ENCODE data around the gene NIPBL.
"Not testable (repeated sequence)": the region's sequence is repeated elsewhere in the genome, so short reads cannot be mapped to it uniquely, and the experiment has no call there.

The NIPBL gene, protein sequence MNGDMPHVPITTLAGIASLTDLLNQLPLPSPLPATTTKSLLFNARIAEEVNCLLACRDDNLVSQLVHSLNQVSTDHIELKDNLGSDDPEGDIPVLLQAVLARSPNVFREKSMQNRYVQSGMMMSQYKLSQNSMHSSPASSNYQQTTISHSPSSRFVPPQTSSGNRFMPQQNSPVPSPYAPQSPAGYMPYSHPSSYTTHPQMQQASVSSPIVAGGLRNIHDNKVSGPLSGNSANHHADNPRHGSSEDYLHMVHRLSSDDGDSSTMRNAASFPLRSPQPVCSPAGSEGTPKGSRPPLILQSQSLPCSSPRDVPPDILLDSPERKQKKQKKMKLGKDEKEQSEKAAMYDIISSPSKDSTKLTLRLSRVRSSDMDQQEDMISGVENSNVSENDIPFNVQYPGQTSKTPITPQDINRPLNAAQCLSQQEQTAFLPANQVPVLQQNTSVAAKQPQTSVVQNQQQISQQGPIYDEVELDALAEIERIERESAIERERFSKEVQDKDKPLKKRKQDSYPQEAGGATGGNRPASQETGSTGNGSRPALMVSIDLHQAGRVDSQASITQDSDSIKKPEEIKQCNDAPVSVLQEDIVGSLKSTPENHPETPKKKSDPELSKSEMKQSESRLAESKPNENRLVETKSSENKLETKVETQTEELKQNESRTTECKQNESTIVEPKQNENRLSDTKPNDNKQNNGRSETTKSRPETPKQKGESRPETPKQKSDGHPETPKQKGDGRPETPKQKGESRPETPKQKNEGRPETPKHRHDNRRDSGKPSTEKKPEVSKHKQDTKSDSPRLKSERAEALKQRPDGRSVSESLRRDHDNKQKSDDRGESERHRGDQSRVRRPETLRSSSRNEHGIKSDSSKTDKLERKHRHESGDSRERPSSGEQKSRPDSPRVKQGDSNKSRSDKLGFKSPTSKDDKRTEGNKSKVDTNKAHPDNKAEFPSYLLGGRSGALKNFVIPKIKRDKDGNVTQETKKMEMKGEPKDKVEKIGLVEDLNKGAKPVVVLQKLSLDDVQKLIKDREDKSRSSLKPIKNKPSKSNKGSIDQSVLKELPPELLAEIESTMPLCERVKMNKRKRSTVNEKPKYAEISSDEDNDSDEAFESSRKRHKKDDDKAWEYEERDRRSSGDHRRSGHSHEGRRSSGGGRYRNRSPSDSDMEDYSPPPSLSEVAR (N-terminal part only)

DNA sequence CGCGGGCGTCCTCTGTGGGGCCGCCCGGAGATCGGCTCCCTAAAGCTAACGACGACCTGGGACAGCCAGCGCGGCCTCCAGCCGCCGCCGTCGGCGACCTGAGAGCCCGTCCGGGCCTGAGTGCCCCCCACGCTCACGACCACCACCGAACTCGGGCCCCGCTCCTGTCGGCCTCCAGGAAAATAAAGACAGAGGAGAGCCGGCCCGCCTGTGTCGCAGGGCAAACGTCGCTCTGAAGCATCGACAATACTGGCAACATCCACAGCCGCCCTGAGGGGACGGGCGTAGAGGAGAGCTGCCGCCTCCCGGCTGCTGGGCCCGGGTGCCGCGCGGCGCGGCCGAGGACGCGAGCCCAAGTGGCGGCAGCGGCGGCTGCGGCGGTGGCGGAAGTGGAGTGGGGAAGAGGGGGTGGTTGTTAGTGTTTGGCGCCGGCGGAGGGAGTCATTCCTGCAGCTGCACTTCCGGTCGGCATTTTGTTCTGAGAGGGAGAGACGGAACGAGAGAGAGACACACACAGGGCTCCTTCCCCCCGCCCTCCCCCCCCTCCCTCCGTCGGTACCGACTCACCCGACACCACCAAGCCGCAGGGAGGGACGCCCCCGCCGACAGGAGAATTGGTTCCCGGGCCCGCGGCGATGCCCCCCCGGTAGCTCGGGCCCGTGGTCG is at the start of gene NIPBL:
Gene NIPBL, plus strand, starts transcription at position 471 of the 666 bp plus-strand sequence. CDS start 76,928 bp downstream, outside the sequence.
- peak; percentile 61 to 84 (median 74) for DNase-seq

DNA sequence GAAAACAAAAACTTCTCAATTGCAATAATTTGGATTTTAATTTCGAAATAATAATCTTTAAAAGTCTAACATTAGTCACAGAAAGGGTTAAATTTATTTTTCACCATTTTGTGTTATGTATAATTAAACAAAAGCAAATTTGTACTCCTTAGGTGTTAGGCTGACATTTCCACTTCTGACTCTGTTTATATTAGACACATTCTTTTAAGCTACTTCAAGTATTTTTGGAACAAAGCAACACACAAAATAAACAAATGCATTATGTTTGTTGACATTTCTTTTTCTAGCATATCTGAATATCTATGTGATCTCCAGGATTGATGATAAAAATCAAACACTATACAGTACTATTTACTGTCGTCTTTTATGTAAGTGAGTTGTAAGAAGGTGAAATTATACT is 44.3 kb upstream of the NIPBL start:
- no peak for DNase-seq

DNA sequence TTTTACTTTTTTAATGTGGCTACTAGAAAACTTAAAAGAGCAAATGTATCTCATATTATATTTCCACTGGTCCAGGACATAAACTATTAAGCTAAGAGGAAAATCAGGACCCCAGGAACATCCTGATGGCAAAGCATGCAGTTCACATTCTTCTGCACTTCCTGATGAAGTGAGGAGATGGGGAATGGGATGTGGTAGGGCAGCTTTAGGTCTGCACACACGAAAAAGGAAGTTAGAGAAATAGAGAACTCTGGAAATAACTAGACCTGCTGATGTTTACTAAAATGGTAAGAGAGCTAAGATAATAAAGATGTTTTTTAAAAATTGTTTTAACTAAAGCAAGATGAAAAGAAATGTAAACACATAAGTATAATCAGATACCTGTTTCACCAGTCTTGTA is 39.7 kb upstream of the NIPBL start:
- DNase-seq: no peak

DNA sequence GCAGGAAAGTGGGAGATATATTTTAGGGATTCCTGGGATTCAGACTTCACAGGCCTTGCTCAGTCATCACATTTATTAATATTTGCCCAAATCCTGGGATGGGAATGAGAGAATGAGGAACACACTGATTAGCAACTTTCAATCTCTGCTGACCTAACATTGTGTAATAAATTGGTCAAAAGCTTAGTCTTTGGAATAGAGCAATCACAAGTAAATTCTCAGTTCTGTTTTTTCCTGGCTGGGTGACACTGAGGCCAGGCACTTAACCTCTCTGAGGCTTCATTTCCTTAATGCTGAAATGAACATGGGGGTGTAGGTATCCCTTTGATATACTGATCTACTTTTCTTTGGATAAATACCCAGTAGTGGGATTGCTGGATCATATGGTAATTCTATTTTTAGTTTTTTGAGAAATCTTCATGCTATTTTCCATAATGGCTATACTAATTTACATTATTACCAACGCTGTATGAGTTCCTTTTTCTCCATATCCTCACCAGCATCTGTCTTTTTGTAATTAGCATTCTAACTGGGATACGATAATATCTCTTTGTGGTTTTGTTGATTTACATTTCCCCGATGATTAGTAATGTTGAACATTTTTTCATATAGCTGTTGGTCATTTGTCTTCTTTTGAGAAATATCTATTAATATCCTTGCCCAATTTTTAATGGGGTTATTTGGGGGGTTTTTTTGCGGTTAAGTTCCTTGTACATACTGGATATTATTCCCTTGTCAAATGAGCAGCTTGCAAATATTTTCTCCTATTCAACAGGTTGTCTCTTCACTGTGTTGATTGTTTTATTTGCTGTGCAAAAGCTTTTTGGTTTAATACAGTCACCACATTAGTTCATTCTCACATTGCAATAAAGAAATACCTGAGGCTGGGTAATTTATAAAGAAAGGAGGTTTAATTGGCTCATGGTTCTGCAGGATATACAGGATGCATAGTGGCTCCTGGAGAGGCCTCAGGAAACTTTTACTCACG is 36.8 kb upstream of the NIPBL start:
- DNase-seq: no peak

DNA sequence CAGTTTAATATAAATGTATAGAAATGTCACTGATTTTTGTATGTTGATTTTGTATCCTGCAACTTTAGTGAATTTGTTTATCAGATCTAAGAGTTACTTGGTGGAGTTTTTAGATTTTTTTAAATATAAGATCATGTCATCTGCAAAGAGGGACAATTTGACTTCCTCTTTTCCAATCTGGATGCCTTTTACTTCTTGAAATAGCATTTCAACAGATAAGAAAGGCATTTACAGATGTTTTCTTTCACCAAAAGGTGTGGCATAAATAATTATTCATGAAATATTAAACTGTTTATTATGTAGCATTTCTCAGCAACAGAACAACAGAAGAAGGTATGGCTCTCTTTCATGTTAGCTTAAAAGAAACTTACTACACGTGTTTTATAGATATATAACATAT is 34.9 kb upstream of the NIPBL start:
- DNase-seq: no peak

DNA sequence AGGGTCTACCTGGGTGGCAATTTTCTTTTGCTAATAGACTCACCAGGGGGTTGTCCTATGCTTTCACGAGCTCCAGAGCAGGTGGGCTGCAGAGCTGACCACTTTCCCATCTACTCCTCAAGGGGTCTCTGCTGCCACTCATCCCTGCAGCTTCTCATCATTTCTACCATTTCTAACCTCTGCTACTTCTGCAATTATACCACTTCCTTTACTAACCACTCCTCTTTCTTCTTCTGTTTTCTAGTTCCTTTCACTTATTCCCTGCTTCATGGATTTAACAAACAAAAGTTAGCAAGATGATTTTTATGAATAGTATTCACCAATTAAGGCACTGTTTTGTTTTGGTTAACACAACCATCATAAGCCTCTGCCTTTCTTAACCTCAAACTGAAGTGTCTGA is 34.5 kb upstream of the NIPBL start:
- no peak for DNase-seq

DNA sequence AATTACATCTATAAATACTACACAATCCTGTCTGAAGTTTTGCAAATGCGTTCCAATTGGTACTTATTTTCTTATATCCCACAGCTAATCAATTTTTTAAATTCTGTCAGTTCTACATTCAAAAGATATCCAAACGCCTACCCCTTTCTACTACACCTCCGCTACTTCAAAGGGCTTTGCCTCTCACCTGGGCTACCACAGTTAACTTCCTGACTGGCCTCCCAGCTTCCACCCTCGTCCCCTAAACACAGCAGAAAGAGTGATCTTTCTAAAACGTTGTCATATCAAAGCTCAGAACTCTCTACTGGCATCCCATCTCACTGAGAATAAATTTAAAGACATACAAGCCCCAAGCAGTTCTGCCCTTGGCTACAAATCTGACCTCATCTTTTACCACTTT is 32.3 kb upstream of the NIPBL start:
- DNase-seq: no peak

DNA sequence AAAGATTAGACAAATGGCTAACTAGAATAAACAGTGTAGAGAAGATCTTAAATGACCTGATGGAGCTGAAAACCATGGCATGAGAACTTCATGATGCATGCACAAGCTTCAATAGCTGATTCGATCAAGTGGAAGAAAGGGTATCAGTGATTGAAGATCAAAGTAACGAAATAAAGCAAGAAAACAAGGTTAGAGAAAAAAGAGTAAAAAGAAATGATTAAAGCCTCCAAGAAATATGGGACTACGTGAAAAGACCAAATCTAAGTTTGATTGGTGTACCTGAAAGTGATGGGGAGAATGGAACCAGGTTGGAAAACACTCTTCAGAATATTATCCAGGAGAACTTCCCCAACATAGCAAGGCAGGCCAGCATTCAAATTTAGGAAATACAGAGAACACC is 28.0 kb upstream of the NIPBL start:
- DNase-seq: not testable (repeated sequence)

DNA sequence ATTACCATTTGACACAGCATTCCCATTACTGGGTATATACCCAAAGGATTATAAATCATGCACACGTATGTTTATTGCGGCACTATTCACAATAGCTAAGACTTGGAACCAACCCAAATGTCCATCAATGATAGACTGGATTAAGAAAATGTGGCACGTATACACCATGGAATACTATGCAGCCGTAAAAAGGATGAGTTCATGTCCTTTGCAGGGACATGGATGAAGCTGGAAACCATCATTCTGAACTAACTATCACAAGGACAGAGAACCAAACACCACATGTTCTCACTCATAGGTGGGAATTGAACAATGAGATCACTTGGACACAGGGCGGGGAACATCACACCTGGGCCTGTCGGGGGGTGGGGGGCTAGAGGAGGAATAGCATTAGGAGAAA is 23.7 kb upstream of the NIPBL start:
- not testable (repeated sequence) for DNase-seq

DNA sequence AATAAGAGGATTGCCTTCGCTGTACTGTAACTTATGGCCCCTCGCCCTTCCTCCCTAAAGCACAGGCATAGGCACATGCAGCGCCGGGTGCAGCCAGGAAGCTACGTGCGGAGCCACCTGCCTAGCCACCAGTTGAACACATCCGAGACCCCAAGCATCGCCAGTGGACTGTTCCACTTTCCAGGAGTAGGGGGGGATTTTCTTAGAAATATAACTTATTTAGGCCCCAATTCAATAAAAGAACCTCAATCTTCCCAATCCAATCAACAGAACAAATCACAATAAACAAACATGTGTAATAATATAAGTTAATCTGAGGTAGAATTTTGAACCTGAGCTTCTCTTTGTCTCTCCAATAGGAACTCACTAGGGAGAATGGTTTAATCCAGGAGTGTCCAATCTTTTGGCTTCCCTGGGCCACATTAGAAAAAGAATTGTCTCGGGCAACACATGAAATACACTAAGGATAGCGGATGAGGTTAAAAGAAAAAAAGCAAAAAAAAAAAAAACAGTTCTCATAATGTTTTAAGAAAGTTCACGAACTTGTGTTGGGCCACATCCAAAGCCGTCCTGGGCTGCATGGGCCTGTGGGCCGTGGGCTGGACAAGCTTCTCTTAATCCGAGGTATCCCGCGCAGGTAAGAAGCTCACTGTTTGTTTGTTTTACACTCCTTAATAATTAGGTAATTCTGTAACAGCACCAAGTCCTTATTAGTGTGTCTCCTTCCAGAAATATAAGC is 22.0 kb upstream of the NIPBL start:
- DNase-seq: no peak

DNA sequence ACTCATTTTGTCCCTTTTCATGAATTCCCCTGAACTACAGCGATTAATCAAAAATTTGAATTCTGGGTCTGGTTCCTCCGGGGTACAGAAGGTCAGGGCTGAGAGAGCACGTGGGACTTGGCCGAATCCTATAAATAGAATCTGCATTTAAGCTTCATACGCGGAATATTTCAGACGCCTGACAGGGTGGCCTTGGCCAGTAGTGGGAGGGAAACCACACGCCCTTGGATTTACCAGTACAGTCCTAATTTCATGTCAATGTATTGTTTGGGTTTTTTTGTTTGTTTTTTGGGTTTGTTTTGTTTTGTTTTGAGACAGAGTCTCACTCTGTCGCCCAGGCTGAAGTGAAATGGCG is 21.5 kb upstream of the NIPBL start:
- no peak for DNase-seq

DNA sequence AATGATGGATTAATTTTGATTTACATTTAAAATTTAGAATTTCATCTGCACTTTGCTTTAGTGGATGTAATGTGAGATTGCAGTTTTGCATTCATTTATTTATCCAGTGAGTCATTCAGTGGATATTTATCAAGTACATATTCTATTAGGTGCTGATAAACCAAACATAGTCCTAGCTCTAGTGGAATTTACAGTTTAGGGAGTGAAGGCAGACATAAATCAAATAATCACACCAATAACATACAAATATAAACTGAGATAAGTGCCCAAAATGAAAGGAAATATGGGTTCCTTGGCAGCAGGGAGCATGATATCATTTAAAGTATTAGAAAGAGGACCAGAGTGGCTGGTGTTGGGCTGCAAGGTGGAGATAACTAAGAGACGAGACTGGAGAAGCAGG is 14.7 kb upstream of the NIPBL start:
- DNase-seq: no peak

DNA sequence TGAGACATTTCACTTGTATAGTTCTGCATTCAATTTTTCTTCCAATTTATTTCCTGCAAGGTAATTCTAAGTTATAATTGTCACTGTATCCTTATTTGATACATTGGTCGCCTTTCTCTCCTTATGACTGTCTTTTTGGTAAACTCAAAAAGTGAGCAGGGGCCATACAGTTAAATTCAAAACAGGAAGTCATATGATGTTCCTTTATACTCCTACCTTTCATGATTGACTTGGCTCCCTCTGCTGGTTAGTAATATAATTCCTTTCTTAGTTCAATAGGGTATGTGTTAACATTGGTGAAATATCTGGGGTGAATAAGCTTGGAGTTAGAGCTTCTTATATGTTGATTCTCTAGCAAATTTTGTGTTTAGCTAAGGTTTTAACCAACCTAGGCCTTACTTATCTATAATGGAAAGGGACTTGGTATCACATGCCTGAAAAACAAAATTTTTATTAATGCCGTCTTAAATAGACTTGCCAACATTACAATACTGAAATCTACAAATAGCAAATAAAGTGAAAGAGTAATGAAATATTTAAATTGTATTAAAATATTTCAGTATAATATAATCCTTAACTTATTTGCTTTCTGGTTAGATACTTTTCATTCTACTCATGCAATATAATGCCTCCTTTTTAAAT is 6.0 kb upstream of the NIPBL start:
- DNase-seq: no peak

DNA sequence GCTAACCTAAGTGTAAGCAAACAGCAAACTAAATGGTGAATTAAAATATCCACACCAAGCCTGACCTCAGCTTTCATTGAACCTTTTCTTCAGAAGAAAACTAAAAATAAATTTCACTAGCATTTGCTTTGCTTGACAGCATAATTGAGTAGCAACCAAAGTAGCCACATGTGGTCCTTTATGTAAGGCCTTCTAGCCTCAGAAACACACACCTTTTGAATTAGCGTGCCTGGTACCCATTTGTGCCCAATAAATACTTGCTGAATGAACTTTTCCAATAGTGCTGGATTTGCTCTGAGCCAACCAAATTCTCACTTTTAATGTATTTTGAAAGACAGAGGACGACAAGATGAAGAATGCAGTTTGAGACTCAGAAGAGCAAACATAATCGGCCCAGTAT is 2.1 kb upstream of the NIPBL start:
- DNase-seq: no peak

DNA sequence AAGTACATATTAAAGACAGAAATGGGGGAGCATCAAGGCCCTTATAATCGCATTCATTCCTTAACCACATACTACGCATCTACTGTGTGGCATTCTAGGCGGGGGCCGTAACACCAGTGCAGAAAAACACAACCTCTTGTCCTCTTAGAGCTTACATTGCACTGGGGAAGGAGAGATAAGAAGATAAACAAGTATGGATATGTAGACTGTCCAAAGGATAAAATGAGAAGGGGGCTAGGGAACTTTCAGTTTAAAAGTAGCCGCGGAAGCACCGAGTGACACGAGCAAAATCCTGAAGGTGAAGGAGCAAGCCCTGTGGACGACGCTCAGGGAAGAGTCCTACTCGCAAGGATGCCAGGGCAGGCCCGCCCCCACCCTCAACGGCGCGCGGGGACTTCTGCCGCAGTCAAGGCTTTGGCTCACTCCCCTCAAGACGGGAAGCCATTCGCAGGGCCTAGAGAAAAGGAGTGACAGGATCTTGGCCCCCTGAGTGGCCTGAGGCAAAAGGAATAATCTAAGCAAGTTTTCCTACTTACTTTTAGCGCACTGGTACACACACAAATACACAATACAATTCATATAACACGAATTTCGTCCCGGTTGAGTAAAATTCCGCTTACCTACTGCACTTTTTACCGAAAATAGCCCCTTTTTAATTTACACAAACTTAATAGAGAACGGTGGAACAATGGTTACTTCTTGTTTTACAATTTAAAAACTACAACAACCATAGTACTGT is 1.3 kb upstream of the NIPBL start:
- peak in 3 of 4 experiments; percentile 9 to 33 (median 10) for DNase-seq

DNA sequence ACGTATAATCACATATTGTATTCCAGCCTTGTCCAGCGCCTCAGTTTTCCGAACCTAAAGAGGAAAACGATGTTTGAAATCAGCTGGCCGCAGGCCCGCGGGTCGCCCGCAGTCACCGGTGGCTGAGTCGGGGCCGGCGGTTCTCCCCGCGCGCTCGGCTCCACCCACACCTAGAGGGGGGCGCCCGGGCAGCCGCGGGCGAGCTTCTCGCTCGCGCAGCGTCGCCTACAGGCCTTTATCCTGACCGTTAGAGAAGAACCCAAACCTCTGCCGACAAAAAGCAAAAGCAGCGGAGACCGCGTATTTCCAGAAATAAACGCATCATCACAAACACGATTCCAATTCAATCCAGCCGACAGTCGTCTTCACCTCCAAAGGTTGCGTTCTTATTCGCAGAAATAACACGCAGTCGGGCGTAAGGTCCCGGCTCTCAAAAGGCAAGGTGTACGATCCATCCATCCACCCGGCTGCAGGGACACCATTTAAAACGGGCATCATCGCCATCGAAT is 725 bp upstream of the NIPBL start:
- DNase-seq: peak; percentile 26 to 66 (median 44)

DNA sequence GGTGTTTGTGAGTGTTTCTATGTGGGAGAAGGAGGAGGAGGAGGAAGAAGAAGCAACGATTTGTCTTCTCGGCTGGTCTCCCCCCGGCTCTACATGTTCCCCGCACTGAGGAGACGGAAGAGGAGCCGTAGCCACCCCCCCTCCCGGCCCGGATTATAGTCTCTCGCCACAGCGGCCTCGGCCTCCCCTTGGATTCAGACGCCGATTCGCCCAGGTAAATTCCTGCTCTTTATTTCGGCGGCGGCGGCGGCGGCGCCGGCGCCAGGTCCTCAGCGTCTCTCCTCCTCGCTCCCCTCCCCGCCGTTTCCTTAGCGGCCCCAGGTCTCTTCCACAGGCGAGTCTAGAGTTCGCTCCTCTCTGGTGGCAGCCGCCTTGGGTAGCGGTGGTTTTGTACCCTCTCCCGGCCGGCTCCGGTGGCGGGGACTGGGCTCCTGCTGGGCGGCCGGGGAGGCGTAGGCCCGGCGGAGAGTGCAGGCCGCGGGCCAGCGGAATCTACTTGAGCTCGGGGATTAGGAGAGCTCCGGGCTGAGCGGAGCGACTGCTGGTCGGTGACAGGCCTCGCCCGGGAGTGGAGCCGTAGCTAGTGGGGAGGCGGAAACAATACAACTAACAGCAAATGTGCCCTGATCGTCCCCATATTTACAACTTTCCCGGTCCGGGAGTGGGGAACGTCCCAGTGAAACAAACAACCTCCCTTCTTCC is 547 bp downstream of the NIPBL start:
- DNase-seq: peak; percentile 35 to 64 (median 50)

DNA sequence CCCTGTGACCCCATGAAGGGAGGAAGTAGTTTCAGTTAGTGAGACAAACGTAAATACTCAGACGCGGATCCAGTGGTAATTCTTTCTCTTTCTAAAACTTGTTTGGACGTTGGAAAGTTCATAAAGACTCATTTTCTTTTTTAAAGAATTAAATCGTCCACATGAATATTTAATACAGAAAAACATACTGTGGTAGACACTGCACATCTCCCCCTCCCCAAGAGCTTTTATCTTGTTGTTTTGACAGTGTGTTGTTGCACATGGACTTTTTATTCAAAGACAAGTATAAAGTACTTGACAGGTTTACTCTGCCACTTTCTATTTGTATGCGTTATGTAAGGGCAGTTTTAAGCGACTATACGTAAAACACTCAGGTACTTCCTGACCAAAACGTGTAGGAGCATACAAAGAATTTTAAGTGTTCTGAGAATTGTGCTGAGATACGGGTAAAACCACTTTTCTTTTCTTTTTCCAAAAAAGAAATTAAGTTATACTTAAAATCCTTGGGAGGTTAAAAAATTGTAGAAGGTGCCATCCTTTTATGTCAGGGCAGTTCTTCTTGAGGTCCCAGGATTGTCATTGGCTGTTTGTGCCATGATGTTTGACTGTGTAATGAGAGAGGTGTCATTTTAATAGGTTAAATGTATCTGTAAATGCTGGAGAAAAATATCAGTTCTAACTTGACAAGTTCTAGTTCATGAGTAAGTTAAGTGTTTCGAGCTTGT is 1.3 kb downstream of the NIPBL start:
- no peak for DNase-seq
